ENCODE data around the gene COLQ.

Gene COLQ

GRCh38 chr3:15498431-15499214 is 22.9 kb downstream of the COLQ start:
- TF ChIP-seq CTCF (IDR thresholded peaks at IDR 0.05; ENCODE audit: low read depth, low read length, missing control alignments) = no peak
- in situ Hi-C loops (cut with HindIII; ENCODE audit: low sequenced_read_pairs) = no loop called here
- DNase-seq (ENCODE audit: low read depth) = no peak

GRCh38 chr3:15497964-15498363 is 23.5 kb downstream of the COLQ start:
- DNase-seq (ENCODE audit: low read depth) = no peak
- in situ Hi-C loops (cut with HindIII; ENCODE audit: low sequenced_read_pairs) = no loop called here
- no peak for TF ChIP-seq CTCF (IDR thresholded peaks at IDR 0.05; ENCODE audit: low read depth, low read length, missing control alignments)
- no peak overlapping the region for H3K4me3 ChIP-seq (ENCODE audit: low read depth, low read length)

More at GRCh38 chr3:15498431-15499214, 22.9 kb downstream of the COLQ start:
- no peak overlapping the region for H3K4me3 ChIP-seq (ENCODE audit: low read depth, low read length)

GRCh38 chr3:15496341-15496664 is 25.2 kb downstream of the COLQ start:
- no peak overlapping the region for H3K4me3 ChIP-seq (ENCODE audit: low read depth, low read length)
- no peak for TF ChIP-seq CTCF (IDR thresholded peaks at IDR 0.05; ENCODE audit: low read depth, low read length, missing control alignments)
- no peak for DNase-seq (ENCODE audit: low read depth)
- in situ Hi-C loops (cut with HindIII; ENCODE audit: low sequenced_read_pairs) = no loop called here

- DNase-seq (ENCODE audit: low read depth) = no peak
- in situ Hi-C loops (cut with HindIII; ENCODE audit: low sequenced_read_pairs) = no loop called here
- no peak overlapping the region for H3K4me3 ChIP-seq (ENCODE audit: low read depth, low read length)
- TF ChIP-seq CTCF (IDR thresholded peaks at IDR 0.05; ENCODE audit: low read depth, low read length, missing control alignments) = no peak
Observed at GRCh38 chr3:15495461-15496340, 25.8 kb downstream of the COLQ start.

GRCh38 chr3:15493436-15493835 is 28.1 kb downstream of the COLQ start:
- in situ Hi-C loops (cut with HindIII; ENCODE audit: low sequenced_read_pairs) = no loop called here
- TF ChIP-seq CTCF (IDR thresholded peaks at IDR 0.05; ENCODE audit: low read depth, low read length, missing control alignments) = no peak
- no peak for DNase-seq (ENCODE audit: low read depth)
- no peak overlapping the region for H3K4me3 ChIP-seq (ENCODE audit: low read depth, low read length)

GRCh38 chr3:15492847-15493360 is 28.6 kb downstream of the COLQ start:
- in situ Hi-C loops (cut with HindIII; ENCODE audit: low sequenced_read_pairs) = no loop called here
- no peak for TF ChIP-seq CTCF (IDR thresholded peaks at IDR 0.05; ENCODE audit: low read depth, low read length, missing control alignments)
- H3K4me3 ChIP-seq (ENCODE audit: low read depth, low read length) = no peak overlapping the region
- DNase-seq (ENCODE audit: low read depth) = peak; percentile 26
